Measurements from ENCODE around the gene ATP1B2. TPM values are rescaled to one million over a fixed set of nuclear protein-coding genes. Genes with fewer than 3 reads are reported as not detected.

Gene ATP1B2
- total RNA-seq, 1 donor from 2014 or later = 13.8 TPM

Other genes with a start within 250 kb of the ATP1B2 start
- 29.7 TPM for gene TMEM256, start 246.8 kb upstream of the ATP1B2 start, total RNA-seq
- gene NLGN2, start 243.1 kb upstream of the ATP1B2 start, total RNA-seq = 27.0 TPM
- gene SPEM1, start 230.6 kb upstream of the ATP1B2 start, total RNA-seq = not detected
- not detected for gene SPEM2, start 225.3 kb upstream of the ATP1B2 start, total RNA-seq
- not detected for gene SPEM3, start 222.1 kb upstream of the ATP1B2 start, total RNA-seq
- gene TMEM102, start 215.5 kb upstream of the ATP1B2 start, total RNA-seq = 1.5 TPM
- 3.7 TPM for gene FGF11, start 211.4 kb upstream of the ATP1B2 start, total RNA-seq
- gene CHRNB1, start 205.9 kb upstream of the ATP1B2 start, total RNA-seq = 15.7 TPM
- 14.3 TPM for gene ZBTB4, start 171.3 kb upstream of the ATP1B2 start, total RNA-seq
- not detected for gene SLC35G6, start 169.5 kb upstream of the ATP1B2 start, total RNA-seq
- gene POLR2A, start 166.6 kb upstream of the ATP1B2 start, total RNA-seq = 50.2 TPM
- 4.7 TPM for gene TNFSF12, start 101.9 kb upstream of the ATP1B2 start, total RNA-seq
- 0.49 TPM for gene TNFSF13, start 92.2 kb upstream of the ATP1B2 start, total RNA-seq
- gene SENP3, start 89.0 kb upstream of the ATP1B2 start, total RNA-seq = 50.9 TPM
- gene CD68, start 71.3 kb upstream of the ATP1B2 start, total RNA-seq = 0.25 TPM
- 28.5 TPM for gene MPDU1, start 67.1 kb upstream of the ATP1B2 start, total RNA-seq
- 0.49 TPM for gene SOX15, start 60.8 kb upstream of the ATP1B2 start, total RNA-seq
- gene FXR2, start 36.0 kb upstream of the ATP1B2 start, total RNA-seq = 35.7 TPM
- 39.6 TPM for gene SAT2, start 23.1 kb upstream of the ATP1B2 start, total RNA-seq
- not detected for gene SHBG, start 20.8 kb upstream of the ATP1B2 start, total RNA-seq
- 7.1 TPM for gene TP53, start 36.6 kb downstream of the ATP1B2 start, total RNA-seq
- gene WRAP53, start 37.6 kb downstream of the ATP1B2 start, total RNA-seq = 7.4 TPM
- 24.3 TPM for gene EFNB3, start 54.3 kb downstream of the ATP1B2 start, total RNA-seq
- 0.74 TPM for gene DNAH2, start 66.8 kb downstream of the ATP1B2 start, total RNA-seq
- 16.2 TPM for gene KDM6B, start 183.3 kb downstream of the ATP1B2 start, total RNA-seq
- gene TMEM88, start 204.1 kb downstream of the ATP1B2 start, total RNA-seq = 0.49 TPM
- 25.8 TPM for gene NAA38, start 206.6 kb downstream of the ATP1B2 start, total RNA-seq
- 9.6 TPM for gene CYB5D1, start 207.1 kb downstream of the ATP1B2 start, total RNA-seq
- 285 TPM for gene CHD3, start 237.9 kb downstream of the ATP1B2 start, total RNA-seq